GM23338 (cell line): Measurements from ENCODE around the gene BTN2A1.

Experiments
- CREB1 ChIP-seq: fragments of 250-450 bp; sonication (Bioruptor Pico); IDR thresholded peaks from 2 replicates; pipeline ENCODE4 v1.5.0; 2020; ENCODE audit warnings: low read depth, mild to moderate bottlenecking, moderate library complexity
- ETS1 ChIP-seq: IDR thresholded peaks from 2 replicates; pipeline ENCODE4 v1.6.1; 2016; ENCODE audit warnings: antibody characterized with exemption
- EZH2 ChIP-seq: fragments of 200-600 bp; sonication (generic); IDR thresholded peaks from one replicate; pipeline ENCODE4 v1.8.0; 2017; ENCODE audit warnings: antibody characterized with exemption, mild to moderate bottlenecking, low read depth; ENCODE audit not compliant: unreplicated experiment
- EZH2phosphoT487 ChIP-seq: fragments of 200-600 bp; sonication (generic); IDR thresholded peaks from one replicate; pipeline ENCODE4 v1.8.1; 2018; ENCODE audit warnings: antibody characterized with exemption; ENCODE audit not compliant: unreplicated experiment
- JUNB ChIP-seq: IDR thresholded peaks from one replicate; pipeline ENCODE4 v1.6.1; 2016; ENCODE audit warnings: antibody characterized with exemption; ENCODE audit not compliant: unreplicated experiment
- NANOG ChIP-seq: IDR thresholded peaks from 2 replicates; pipeline ENCODE4 v1.6.1; 2016; ENCODE audit warnings: antibody characterized with exemption, borderline replicate concordance
- POLR2AphosphoS5 ChIP-seq: IDR thresholded peaks from 2 replicates; pipeline ENCODE4 v1.6.1; 2016; ENCODE audit warnings: antibody characterized with exemption, low read depth
- STAT1 ChIP-seq: IDR thresholded peaks from one replicate; pipeline ENCODE4 v1.6.1; 2016; ENCODE audit warnings: antibody characterized with exemption; ENCODE audit not compliant: unreplicated experiment
- ZNF114 ChIP-seq: fragments of 250-450 bp; sonication (Bioruptor Pico); IDR thresholded peaks from 2 replicates; pipeline ENCODE4 v1.5.0; 2020; ENCODE audit warnings: mild to moderate bottlenecking, moderate library complexity
- ZNF331 ChIP-seq: fragments of 250-450 bp; sonication (Bioruptor Pico); IDR thresholded peaks from 2 replicates; pipeline ENCODE4 v1.5.0; 2020; ENCODE audit warnings: low read depth, mild to moderate bottlenecking, moderate library complexity
- ZNF462 ChIP-seq: fragments of 250-450 bp; sonication (Bioruptor Pico); IDR thresholded peaks from 2 replicates; pipeline ENCODE4 v1.5.0; 2020; ENCODE audit warnings: mild to moderate bottlenecking, moderate library complexity
- TF ChIP-seq, protein P1 (sequence below), 2 experiments: fragments of 200-600 bp in 1 of 2; sonication (generic) in 1 of 2; conservative IDR thresholded peaks; 2 replicates each; pipeline versions ENCODE4 v1.5.1 to v1.6.1; 2016 to 2017; ENCODE audit warnings: antibody characterized with exemption in 2 of 2, low read depth in 2 of 2, mild to moderate bottlenecking in 2 of 2, moderate library complexity in 1 of 2
- TF ChIP-seq, protein P2 (sequence below): IDR thresholded peaks from one replicate; pipeline ENCODE4 v1.6.1; 2018; ENCODE audit warnings: antibody characterized with exemption; ENCODE audit not compliant: unreplicated experiment

DNA sequence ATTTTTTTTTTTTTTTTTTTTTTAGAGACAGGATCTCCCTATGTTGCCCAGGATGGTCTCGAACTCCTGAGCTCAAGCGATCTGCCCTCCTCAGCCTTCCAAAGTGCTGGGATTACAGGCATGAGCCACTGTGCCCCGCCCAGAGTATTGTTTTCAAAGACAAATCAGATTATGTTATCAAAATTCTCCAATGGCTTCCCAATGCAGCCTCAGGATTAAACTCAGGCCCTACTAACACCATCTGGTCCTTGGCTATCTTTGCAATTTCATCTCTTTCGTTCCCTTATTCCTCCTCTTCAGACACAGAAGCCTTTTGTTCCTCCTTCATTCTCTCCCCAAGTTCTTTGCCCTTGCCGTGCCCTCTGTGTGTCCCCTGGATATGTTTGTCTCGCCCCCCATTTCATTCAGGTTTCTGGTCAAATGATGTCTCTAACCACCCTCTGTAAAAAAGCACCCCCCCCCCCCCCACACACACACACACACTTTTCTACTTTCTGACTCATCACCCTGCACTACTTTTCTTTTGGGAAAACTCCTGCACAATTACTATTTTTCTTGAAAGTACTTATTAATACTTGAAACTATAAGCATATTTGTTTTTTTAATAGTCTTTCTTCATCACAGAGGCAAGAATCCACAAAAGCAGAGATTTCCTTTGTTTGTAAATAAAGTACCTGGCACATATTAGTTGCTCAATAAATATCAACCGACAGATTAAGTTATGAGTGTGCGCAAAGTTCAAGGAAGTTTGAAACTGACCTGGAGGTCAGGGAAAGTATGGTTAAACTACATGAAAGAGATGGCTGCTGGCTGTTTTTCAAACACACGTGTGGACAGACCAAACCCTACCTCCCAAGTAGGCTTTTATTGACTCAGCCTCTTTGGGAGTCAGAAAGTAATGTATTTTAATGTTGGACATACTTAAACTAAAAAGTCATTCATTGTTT is 59.0 kb downstream of the BTN2A1 start:
- TF ChIP-seq, protein P1, sequence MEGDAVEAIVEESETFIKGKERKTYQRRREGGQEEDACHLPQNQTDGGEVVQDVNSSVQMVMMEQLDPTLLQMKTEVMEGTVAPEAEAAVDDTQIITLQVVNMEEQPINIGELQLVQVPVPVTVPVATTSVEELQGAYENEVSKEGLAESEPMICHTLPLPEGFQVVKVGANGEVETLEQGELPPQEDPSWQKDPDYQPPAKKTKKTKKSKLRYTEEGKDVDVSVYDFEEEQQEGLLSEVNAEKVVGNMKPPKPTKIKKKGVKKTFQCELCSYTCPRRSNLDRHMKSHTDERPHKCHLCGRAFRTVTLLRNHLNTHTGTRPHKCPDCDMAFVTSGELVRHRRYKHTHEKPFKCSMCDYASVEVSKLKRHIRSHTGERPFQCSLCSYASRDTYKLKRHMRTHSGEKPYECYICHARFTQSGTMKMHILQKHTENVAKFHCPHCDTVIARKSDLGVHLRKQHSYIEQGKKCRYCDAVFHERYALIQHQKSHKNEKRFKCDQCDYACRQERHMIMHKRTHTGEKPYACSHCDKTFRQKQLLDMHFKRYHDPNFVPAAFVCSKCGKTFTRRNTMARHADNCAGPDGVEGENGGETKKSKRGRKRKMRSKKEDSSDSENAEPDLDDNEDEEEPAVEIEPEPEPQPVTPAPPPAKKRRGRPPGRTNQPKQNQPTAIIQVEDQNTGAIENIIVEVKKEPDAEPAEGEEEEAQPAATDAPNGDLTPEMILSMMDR (conservative IDR thresholded peaks at IDR 0.05; ENCODE audit: low read depth in 2 of 2), result no peak
- TF ChIP-seq EZH2phosphoT487 (no peak), CREB1 (CRISPR knock-in tag) (no peak), ZNF331 (CRISPR knock-in tag) (no peak), POLR2AphosphoS5 (no peak), JUNB (no peak), NANOG (no peak), EZH2 (no peak), ETS1 (no peak), ZNF462 (no peak), ZNF114 (no peak), STAT1 (no peak)
- TF ChIP-seq, protein P2, sequence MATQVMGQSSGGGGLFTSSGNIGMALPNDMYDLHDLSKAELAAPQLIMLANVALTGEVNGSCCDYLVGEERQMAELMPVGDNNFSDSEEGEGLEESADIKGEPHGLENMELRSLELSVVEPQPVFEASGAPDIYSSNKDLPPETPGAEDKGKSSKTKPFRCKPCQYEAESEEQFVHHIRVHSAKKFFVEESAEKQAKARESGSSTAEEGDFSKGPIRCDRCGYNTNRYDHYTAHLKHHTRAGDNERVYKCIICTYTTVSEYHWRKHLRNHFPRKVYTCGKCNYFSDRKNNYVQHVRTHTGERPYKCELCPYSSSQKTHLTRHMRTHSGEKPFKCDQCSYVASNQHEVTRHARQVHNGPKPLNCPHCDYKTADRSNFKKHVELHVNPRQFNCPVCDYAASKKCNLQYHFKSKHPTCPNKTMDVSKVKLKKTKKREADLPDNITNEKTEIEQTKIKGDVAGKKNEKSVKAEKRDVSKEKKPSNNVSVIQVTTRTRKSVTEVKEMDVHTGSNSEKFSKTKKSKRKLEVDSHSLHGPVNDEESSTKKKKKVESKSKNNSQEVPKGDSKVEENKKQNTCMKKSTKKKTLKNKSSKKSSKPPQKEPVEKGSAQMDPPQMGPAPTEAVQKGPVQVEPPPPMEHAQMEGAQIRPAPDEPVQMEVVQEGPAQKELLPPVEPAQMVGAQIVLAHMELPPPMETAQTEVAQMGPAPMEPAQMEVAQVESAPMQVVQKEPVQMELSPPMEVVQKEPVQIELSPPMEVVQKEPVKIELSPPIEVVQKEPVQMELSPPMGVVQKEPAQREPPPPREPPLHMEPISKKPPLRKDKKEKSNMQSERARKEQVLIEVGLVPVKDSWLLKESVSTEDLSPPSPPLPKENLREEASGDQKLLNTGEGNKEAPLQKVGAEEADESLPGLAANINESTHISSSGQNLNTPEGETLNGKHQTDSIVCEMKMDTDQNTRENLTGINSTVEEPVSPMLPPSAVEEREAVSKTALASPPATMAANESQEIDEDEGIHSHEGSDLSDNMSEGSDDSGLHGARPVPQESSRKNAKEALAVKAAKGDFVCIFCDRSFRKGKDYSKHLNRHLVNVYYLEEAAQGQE, result no peak
